Rectal smooth muscle tissue (tissue), 1 donor: ENCODE measurements around the gene VWA1.
"Not testable (repeated sequence)": the region's sequence is repeated elsewhere in the genome, so short reads cannot be mapped to it uniquely, and the experiment has no call there.

ENCODE experiments used
- H3K27ac ChIP-seq: one replicate; pipeline ENCODE4 v1.7.0; 2013; ENCODE audit warnings: low read depth, low read length, inconsistent platforms
- H3K27me3 ChIP-seq: one replicate; pipeline ENCODE4 v1.7.0; 2013; ENCODE audit warnings: low read length; ENCODE audit not compliant: control insufficient read depth, insufficient read depth
- H3K36me3 ChIP-seq: one replicate; pipeline ENCODE4 v1.7.0; 2013; ENCODE audit warnings: low read length; ENCODE audit not compliant: control insufficient read depth, insufficient read depth
- H3K4me1 ChIP-seq: one replicate; pipeline ENCODE4 v1.7.0; 2013; ENCODE audit warnings: low read length; ENCODE audit not compliant: control insufficient read depth, insufficient read depth
- H3K4me3 ChIP-seq: one replicate; pipeline ENCODE4 v1.7.0; 2013; ENCODE audit warnings: low read length
- H3K9ac ChIP-seq: one replicate; pipeline ENCODE4 v1.7.0; 2013; ENCODE audit warnings: low read length

Gene VWA1

DNA sequence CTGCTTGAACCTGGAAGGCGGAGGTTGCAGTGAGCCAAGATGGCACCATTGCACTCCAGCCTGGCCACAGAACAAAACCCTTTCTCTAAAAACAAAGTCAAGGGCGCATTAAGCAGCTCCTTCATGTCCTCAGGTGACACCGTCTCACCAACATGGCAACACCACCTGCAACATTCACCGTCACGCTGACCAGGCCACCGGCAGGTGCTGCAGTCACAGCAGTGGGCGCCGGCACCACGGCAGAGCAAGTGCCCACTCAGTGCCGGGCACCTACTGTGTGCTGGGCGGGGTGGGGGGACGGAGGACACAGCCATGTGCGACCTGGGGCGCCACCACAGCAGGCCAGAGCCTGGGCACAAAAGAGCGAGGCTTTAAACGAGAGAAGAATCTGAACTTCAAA, 48.2 kb downstream of the VWA1 start:
- Histone ChIP-seq H3K27ac (no peak overlapping the region), H3K9ac (no peak overlapping the region), H3K36me3 (peaks cover 18% of the 10 kb centered on the region), H3K27me3 (no peaks in the 10 kb centered on the region), H3K4me3 (no peak overlapping the region), H3K4me1 (no peaks in the 10 kb centered on the region)

GRCh38 chr1:1484976-1485750, 49.7 kb downstream of the VWA1 start:
- H3K9ac ChIP-seq, H3K27me3 ChIP-seq, H3K27ac ChIP-seq, H3K4me1 ChIP-seq, H3K4me3 ChIP-seq: not testable (repeated sequence)
- peaks cover 14% of the 10 kb centered on the region for H3K36me3 ChIP-seq

- H3K27ac ChIP-seq, H3K27me3 ChIP-seq, H3K4me3 ChIP-seq, H3K9ac ChIP-seq, H3K4me1 ChIP-seq: not testable (repeated sequence)
- H3K36me3 ChIP-seq = peaks cover 15% of the 10 kb centered on the region
Observed at GRCh38 chr1:1485755-1486317, 50.3 kb downstream of the VWA1 start.

GRCh38 chr1:1487701-1488100, 52.2 kb downstream of the VWA1 start:
- H3K27me3 ChIP-seq = no peaks in the 10 kb centered on the region
- no peak overlapping the region for H3K9ac ChIP-seq
- H3K4me1 ChIP-seq = no peaks in the 10 kb centered on the region
- peaks cover 17% of the 10 kb centered on the region for H3K36me3 ChIP-seq
- H3K27ac ChIP-seq = no peak overlapping the region
- H3K4me3 ChIP-seq = no peak overlapping the region

GRCh38 chr1:1489231-1489630, 53.7 kb downstream of the VWA1 start:
- Histone ChIP-seq H3K9ac (no peak overlapping the region), H3K27ac (no peak overlapping the region), H3K27me3 (no peaks in the 10 kb centered on the region), H3K4me1 (no peaks in the 10 kb centered on the region), H3K36me3 (peaks cover 14% of the 10 kb centered on the region), H3K4me3 (no peak overlapping the region)

DNA sequence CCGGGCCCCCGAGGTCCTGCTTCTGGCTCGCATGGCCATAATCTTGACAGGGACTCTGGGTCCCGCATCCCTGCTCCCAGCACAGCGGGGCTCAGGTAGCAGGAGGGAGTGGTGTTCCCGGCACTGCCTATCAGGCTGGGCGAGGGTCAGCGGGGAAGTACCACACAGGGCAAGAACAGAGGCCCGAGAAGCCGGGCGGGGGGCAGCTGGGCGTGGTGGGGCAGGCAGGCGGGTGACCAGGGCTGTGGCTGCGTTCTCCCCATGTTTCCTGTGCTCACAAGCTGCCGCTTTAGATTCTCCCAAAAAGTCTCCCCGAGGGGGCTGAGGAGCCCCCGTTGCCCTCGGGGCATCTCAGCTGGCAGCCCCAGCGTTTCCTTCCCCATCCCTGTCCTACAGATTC, 54.4 kb downstream of the VWA1 start:
- no peak overlapping the region for H3K27ac ChIP-seq
- H3K36me3 ChIP-seq = peaks cover 14% of the 10 kb centered on the region
- no peaks in the 10 kb centered on the region for H3K4me1 ChIP-seq

GRCh38 chr1:1490633-1491230, 55.2 kb downstream of the VWA1 start:
- no peak overlapping the region for H3K4me3 ChIP-seq
- no peaks in the 10 kb centered on the region for H3K4me1 ChIP-seq
- H3K36me3 ChIP-seq = peaks cover 14% of the 10 kb centered on the region
- no peak overlapping the region for H3K27ac ChIP-seq
- H3K27me3 ChIP-seq = no peaks in the 10 kb centered on the region
- no peak overlapping the region for H3K9ac ChIP-seq

More for the DNA sequence above, 54.4 kb downstream of the VWA1 start:
- H3K9ac ChIP-seq = no peak overlapping the region
- no peaks in the 10 kb centered on the region for H3K27me3 ChIP-seq
- H3K4me3 ChIP-seq = no peak overlapping the region

GRCh38 chr1:1491601-1492000, 56.1 kb downstream of the VWA1 start:
- Histone ChIP-seq H3K27me3 (no peaks in the 10 kb centered on the region), H3K27ac (no peak overlapping the region), H3K4me1 (no peaks in the 10 kb centered on the region), H3K4me3 (no peak overlapping the region), H3K9ac (no peak overlapping the region), H3K36me3 (peaks cover 14% of the 10 kb centered on the region)
